Liver (tissue), 9 donors: ENCODE data around the gene FOXF2. TPM values are rescaled to one million over a fixed set of nuclear protein-coding genes. Genes with fewer than 3 reads are reported as not detected.

Experiments used
- DNase-seq: peaks from one replicate; pipeline ENCODE4 v3.0.0-alpha.2; 2017; ENCODE audit warnings: low spot score
- H3K27ac ChIP-seq, 2 donors: one replicate each; pipeline ENCODE4 v1.7.0; 2013; ENCODE audit warnings: inconsistent platforms in 2 of 2, low read length in 2 of 2, control low read depth in 1 of 2, low read depth in 1 of 2, mild to moderate bottlenecking in 1 of 2
- H3K27me3 ChIP-seq, 4 donors: one replicate each; pipeline versions ENCODE4 v1.6.1 to v1.7.0; 2013; ENCODE audit warnings: low read length in 3 of 4, inconsistent platforms in 1 of 4, mild to moderate bottlenecking in 1 of 4, moderate library complexity in 1 of 4; ENCODE audit not compliant: control insufficient read depth in 4 of 4, insufficient read depth in 4 of 4
- H3K36me3 ChIP-seq, 4 donors: one replicate each; pipeline versions ENCODE4 v1.6.1 to v1.7.0; 2013; ENCODE audit warnings: low read length in 3 of 4, mild to moderate bottlenecking in 3 of 4, low read depth in 1 of 4, moderate library complexity in 1 of 4; ENCODE audit not compliant: control insufficient read depth in 4 of 4, insufficient read depth in 3 of 4
- H3K4me1 ChIP-seq, 4 donors: one replicate each; pipeline versions ENCODE4 v1.6.1 to v1.7.0; 2013; ENCODE audit warnings: low read length in 3 of 4, mild to moderate bottlenecking in 3 of 4, moderate library complexity in 1 of 4; ENCODE audit not compliant: control insufficient read depth in 4 of 4, insufficient read depth in 4 of 4
- H3K4me3 ChIP-seq, 3 donors: one replicate each; pipeline versions ENCODE4 v1.6.1 to v1.7.0; 2013; ENCODE audit warnings: low read length in 3 of 3, control low read depth in 1 of 3, low read depth in 1 of 3, mild to moderate bottlenecking in 1 of 3
- H3K9ac ChIP-seq, 2 donors: one replicate each; pipeline ENCODE4 v1.7.0; 2013; ENCODE audit warnings: low read length in 2 of 2, mild to moderate bottlenecking in 2 of 2, moderate library complexity in 2 of 2, control low read depth in 1 of 2, low read depth in 1 of 2
- H3K9me3 ChIP-seq, 4 donors: one replicate each; pipeline versions ENCODE4 v1.6.1 to v1.7.0; 2013; ENCODE audit warnings: low read length in 3 of 4; ENCODE audit not compliant: control insufficient read depth in 4 of 4
- CTCF ChIP-seq: fragments of 150-350 bp; IDR thresholded peaks from 2 replicates; pipeline ENCODE4 v1.5.1; 2017; ENCODE audit warnings: improper control_type of control experiment, low read depth, low read length; ENCODE audit not compliant: missing input control
- EGR1 ChIP-seq, 2 donors: IDR thresholded peaks; 2 replicates each; pipeline ENCODE4 v1.6.1; 2016 to 2018; ENCODE audit warnings: antibody characterized with exemption in 2 of 2, low read depth in 2 of 2
- FOXA1 ChIP-seq: IDR thresholded peaks from 2 replicates; pipeline ENCODE4 v1.6.1; 2016; ENCODE audit warnings: antibody characterized with exemption
- FOXA2 ChIP-seq: IDR thresholded peaks from 2 replicates; pipeline ENCODE4 v1.6.1; 2016; ENCODE audit warnings: antibody characterized with exemption
- GABPA ChIP-seq, 2 donors: IDR thresholded peaks in 1 of 2; conservative IDR thresholded peaks in 1 of 2; 2 replicates each; pipeline ENCODE4 v1.6.1; 2016; ENCODE audit warnings: antibody characterized with exemption in 2 of 2, mild to moderate bottlenecking in 1 of 2, moderate library complexity in 1 of 2
- HNF4A ChIP-seq, 2 donors: conservative IDR thresholded peaks; 2 replicates each; pipeline ENCODE4 v1.6.1; 2016; ENCODE audit warnings: antibody characterized with exemption in 2 of 2, mild to moderate bottlenecking in 2 of 2
- HNF4G ChIP-seq: IDR thresholded peaks from 2 replicates; pipeline ENCODE4 v1.6.1; 2016; ENCODE audit warnings: antibody characterized with exemption
- JUND ChIP-seq, 2 donors: IDR thresholded peaks; 2 replicates each; pipeline ENCODE4 v1.6.1; 2016; ENCODE audit warnings: antibody characterized with exemption in 2 of 2
- MAX ChIP-seq: IDR thresholded peaks from 2 replicates; pipeline ENCODE4 v1.6.1; 2016; ENCODE audit warnings: antibody characterized with exemption
- NR2F2 ChIP-seq: IDR thresholded peaks from 2 replicates; pipeline ENCODE4 v1.6.1; 2016; ENCODE audit warnings: antibody characterized with exemption
- RAD21 ChIP-seq, 2 donors: IDR thresholded peaks; 2 replicates each; pipeline ENCODE4 v1.6.1; 2016; ENCODE audit warnings: antibody characterized with exemption in 2 of 2, mild to moderate bottlenecking in 2 of 2
- RXRA ChIP-seq, 2 donors: IDR thresholded peaks; 2 replicates each; pipeline ENCODE4 v1.6.1; 2017 to 2018; ENCODE audit warnings: antibody characterized with exemption in 2 of 2, mild to moderate bottlenecking in 1 of 2
- SP1 ChIP-seq: IDR thresholded peaks from 2 replicates; pipeline ENCODE4 v1.6.1; 2018; ENCODE audit warnings: antibody characterized with exemption, mild to moderate bottlenecking
- TAF1 ChIP-seq: conservative IDR thresholded peaks from 2 replicates; pipeline ENCODE4 v1.6.1; 2016; ENCODE audit warnings: antibody characterized with exemption, mild to moderate bottlenecking
- YY1 ChIP-seq: IDR thresholded peaks from 2 replicates; pipeline ENCODE4 v1.6.1; 2016; ENCODE audit warnings: antibody characterized with exemption, mild to moderate bottlenecking
- WGBS: extraction: QIAGEN DNeasy Blood & Tissue Kit; methylation state at CpG from one replicate; pipeline ENCODE4 v1.1.7; 2013; 5-methylcytosine and 5-hydroxymethylcytosine counted together
- polyA plus RNA-seq, 2 donors: library from polyadenylated mRNA; stranded (reverse) in 1 of 2; unstranded in 1 of 2; fragments of 200-250 nt in 1 of 2; fragments of >200 nt in 1 of 2; fragmentation: Nextera tagmentation in 1 of 2; extraction: Ambion mirVana in 1 of 2; gene quantifications; one replicate each; pipeline versions ENCODE4 v1.2.1 to v1.2.3, GENCODE V29; 2013 to 2015
- total RNA-seq, 2 donors: library from RNA; depleted of rRNA; stranded (reverse); fragments of >200 nt; gene quantifications; one replicate each; pipeline ENCODE4 v1.2.3, GENCODE V29; 2014
- TF ChIP-seq, protein P1 (sequence below): IDR thresholded peaks from 2 replicates; pipeline ENCODE4 v1.6.1; 2016; ENCODE audit warnings: antibody characterized with exemption
- TF ChIP-seq, protein P2 (sequence below): IDR thresholded peaks from 2 replicates; pipeline ENCODE4 v1.6.1; 2016; ENCODE audit warnings: antibody characterized with exemption
- donor health status: healthy.
- donor health status: healthy.
- donor health status: healthy.
- donor health status: healthy.
- donor health status: healthy.

Gene FOXF2
- total and polyA plus RNA-seq, 4 donors: 0.05 TPM; not detected in 3

DNA sequence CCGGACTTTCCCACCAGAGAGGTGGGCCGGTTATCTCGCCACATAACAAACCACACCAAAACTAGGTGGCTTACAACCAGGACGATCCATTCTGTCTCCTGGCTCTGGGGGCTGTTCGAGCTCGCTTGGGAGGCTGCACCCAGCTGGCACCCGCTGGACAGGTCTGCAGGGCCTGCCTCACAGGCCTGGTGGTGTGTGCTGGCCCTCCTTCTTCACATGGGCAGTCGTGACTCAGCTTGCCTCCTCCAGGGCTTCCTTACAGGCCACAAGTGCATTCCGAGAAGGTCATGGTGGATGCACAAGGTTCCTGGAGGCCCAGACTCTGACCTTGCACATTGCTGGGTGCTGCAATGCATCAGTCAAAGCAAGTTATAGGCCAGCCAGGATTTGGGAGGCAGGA lies 34.2 kb downstream of the FOXF2 start:
- Histone ChIP-seq H3K27ac (no peak overlapping the region), H3K36me3 (no peaks in the 10 kb centered on the region), H3K4me1 (peaks cover 0 to 6% (median 0%) of the 10 kb centered on the region in 4 donors), H3K9ac (no peak overlapping the region), H3K4me3 (no peak overlapping the region), H3K9me3 (no peaks in the 10 kb centered on the region), H3K27me3 (peaks cover 0 to 5% (median 0%) of the 10 kb centered on the region in 4 donors)
- no peak for DNase-seq
- TF ChIP-seq GABPA (IDR thresholded peaks at IDR 0.05 in 1 of 2, conservative IDR thresholded peaks at IDR 0.05 in 1 of 2): no peak
- TF ChIP-seq JUND (IDR thresholded peaks at IDR 0.05): no peak
- no peak for TF ChIP-seq RAD21 (IDR thresholded peaks at IDR 0.05)
- TF ChIP-seq HNF4A (conservative IDR thresholded peaks at IDR 0.05): no peak
- TF ChIP-seq CTCF: no peak
- TF ChIP-seq FOXA1: no peak
- TF ChIP-seq RXRA (IDR thresholded peaks at IDR 0.05): no peak
- no peak for TF ChIP-seq YY1
- 88% methylated on average over 9 of the region's 9 CpGs for WGBS

GRCh38 chr6:1424306-1424927 lies 35.0 kb downstream of the FOXF2 start:
- Histone ChIP-seq H3K27me3 (peaks cover 0 to 5% (median 0%) of the 10 kb centered on the region in 4 donors), H3K36me3 (no peaks in the 10 kb centered on the region), H3K4me3 (no peak overlapping the region), H3K9me3 (no peaks in the 10 kb centered on the region), H3K9ac (no peak overlapping the region), H3K4me1 (peaks cover 0 to 6% (median 0%) of the 10 kb centered on the region in 4 donors), H3K27ac (no peak overlapping the region)
- WGBS: 20% methylated on average over 16 of the region's 16 CpGs
- TF ChIP-seq FOXA1 (no peak), RAD21 (IDR thresholded peaks at IDR 0.05) (peak; percentile 58 to 70), CTCF (peak; percentile 46)
- DNase-seq: no peak

DNA sequence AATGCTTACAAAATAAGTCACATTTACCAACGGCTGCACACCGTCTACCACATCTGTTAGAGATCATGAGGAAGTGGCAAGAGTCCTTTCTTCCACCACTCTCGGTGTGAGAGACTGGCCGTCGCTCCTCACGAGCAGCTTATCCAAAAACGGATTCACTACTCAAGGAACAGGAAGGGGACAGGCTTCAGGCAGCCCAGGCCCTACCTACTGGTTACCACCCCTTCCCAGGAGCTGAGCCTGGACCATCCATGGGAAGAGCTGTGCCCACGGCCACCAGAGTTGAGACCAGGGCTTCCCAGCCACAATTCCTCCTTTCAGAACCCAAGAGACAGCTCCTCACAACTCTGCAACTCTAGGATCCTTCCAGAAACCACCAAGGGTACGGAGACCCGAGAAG lies 37.0 kb downstream of the FOXF2 start:
- no peak for DNase-seq
- Histone ChIP-seq H3K9ac (no peak overlapping the region), H3K36me3 (no peaks in the 10 kb centered on the region), H3K27me3 (peaks cover 0 to 5% (median 0%) of the 10 kb centered on the region in 4 donors), H3K9me3 (no peaks in the 10 kb centered on the region), H3K4me3 (no peak overlapping the region), H3K4me1 (peaks cover 0 to 6% (median 0%) of the 10 kb centered on the region in 4 donors), H3K27ac (no peak overlapping the region)
- 67% methylated on average over 10 of the region's 10 CpGs for WGBS
- TF ChIP-seq RAD21 (IDR thresholded peaks at IDR 0.05) (no peak), SP1 (no peak), NR2F2 (no peak), JUND (IDR thresholded peaks at IDR 0.05) (no peak), GABPA (IDR thresholded peaks at IDR 0.05 in 1 of 2, conservative IDR thresholded peaks at IDR 0.05 in 1 of 2) (no peak), HNF4A (conservative IDR thresholded peaks at IDR 0.05) (no peak), TAF1 (no peak), EGR1 (IDR thresholded peaks at IDR 0.05; ENCODE audit: low read depth in 2 of 2) (no peak), RXRA (IDR thresholded peaks at IDR 0.05) (no peak), MAX (no peak), FOXA2 (no peak), YY1 (no peak), HNF4G (no peak), FOXA1 (no peak), CTCF (no peak)
- TF ChIP-seq, protein P1, sequence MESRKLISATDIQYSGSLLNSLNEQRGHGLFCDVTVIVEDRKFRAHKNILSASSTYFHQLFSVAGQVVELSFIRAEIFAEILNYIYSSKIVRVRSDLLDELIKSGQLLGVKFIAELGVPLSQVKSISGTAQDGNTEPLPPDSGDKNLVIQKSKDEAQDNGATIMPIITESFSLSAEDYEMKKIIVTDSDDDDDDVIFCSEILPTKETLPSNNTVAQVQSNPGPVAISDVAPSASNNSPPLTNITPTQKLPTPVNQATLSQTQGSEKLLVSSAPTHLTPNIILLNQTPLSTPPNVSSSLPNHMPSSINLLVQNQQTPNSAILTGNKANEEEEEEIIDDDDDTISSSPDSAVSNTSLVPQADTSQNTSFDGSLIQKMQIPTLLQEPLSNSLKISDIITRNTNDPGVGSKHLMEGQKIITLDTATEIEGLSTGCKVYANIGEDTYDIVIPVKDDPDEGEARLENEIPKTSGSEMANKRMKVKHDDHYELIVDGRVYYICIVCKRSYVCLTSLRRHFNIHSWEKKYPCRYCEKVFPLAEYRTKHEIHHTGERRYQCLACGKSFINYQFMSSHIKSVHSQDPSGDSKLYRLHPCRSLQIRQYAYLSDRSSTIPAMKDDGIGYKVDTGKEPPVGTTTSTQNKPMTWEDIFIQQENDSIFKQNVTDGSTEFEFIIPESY: no peak
- TF ChIP-seq, protein P2, sequence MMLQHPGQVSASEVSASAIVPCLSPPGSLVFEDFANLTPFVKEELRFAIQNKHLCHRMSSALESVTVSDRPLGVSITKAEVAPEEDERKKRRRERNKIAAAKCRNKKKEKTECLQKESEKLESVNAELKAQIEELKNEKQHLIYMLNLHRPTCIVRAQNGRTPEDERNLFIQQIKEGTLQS: no peak
